Keratinocyte (primary cell): Measurements from ENCODE around the gene GPRC5B.

Source experiments
- CTCF ChIP-seq, 3 experiments: IDR thresholded peaks in 1 of 3; conservative IDR thresholded peaks in 1 of 3; optimal IDR thresholded peaks in 1 of 3; 2 replicates in 2 of 3; 3 replicates in 1 of 3; pipeline versions ENCODE3 to v1.5.1; 2011; ENCODE audit warnings: low read length in 3 of 3, mild to moderate bottlenecking in 3 of 3, moderate library complexity in 2 of 3, control low read depth in 1 of 3, inconsistent platforms in 1 of 3; ENCODE audit not compliant: insufficient read depth in 2 of 3; ENCODE audit errors: extremely low read depth in 1 of 3
- EZH2 ChIP-seq: IDR thresholded peaks from one replicate; pipeline ENCODE4 v1.6.1; 2012; ENCODE audit warnings: inconsistent platforms, mild to moderate bottlenecking, low read length, moderate library complexity

- no peak for TF ChIP-seq EZH2
- TF ChIP-seq CTCF (optimal IDR thresholded peaks at IDR 0.05 in 1 of 3, IDR thresholded peaks at IDR 0.05 in 1 of 3, conservative IDR thresholded peaks at IDR 0.05 in 1 of 3; ENCODE audit: extremely low read depth in 1 of 3, insufficient read depth in 2 of 3, low read length in 3 of 3) = no peak
Measured at GRCh38 chr16:19844945-19845641, 39.6 kb downstream of the GPRC5B start.
